GM06990 (cell line): ENCODE measurements around the gene GRIN3A.

Experiments
- DNase-seq: peaks from one replicate; pipeline ENCODE4 v3.0.0-alpha.2; 2011; ENCODE audit not compliant: insufficient read length; ENCODE audit errors: extremely low read depth
- H3K27me3 ChIP-seq: replicated peaks from 2 replicates; pipeline ENCODE4 v1.6.0; 2011; ENCODE audit warnings: low read length; ENCODE audit not compliant: control insufficient read depth, insufficient read depth
- H3K36me3 ChIP-seq: 2 replicates; pipeline ENCODE4 v1.5.1; 2011; ENCODE audit warnings: low read length; ENCODE audit not compliant: control insufficient read depth, insufficient read depth
- H3K4me3 ChIP-seq: replicated peaks from 2 replicates; pipeline ENCODE4 v1.5.1; 2011; ENCODE audit warnings: low read depth, mild to moderate bottlenecking, control low read depth, low read length
- CTCF ChIP-seq: IDR thresholded peaks from 2 replicates; pipeline ENCODE4 v1.5.1; 2011; ENCODE audit warnings: low read length, control low read depth, mild to moderate bottlenecking, inconsistent platforms; ENCODE audit not compliant: insufficient read depth, poor library complexity, severe bottlenecking

GRIN3A gene

GRCh38 chr9:101639311-101639710 is 99.1 kb downstream of the GRIN3A start:
- Histone ChIP-seq H3K36me3 (no peaks in the 10 kb centered on the region), H3K27me3 (no peaks in the 10 kb centered on the region), H3K4me3 (no peak overlapping the region)
- no peak for DNase-seq
- TF ChIP-seq CTCF = no peak

GRCh38 chr9:101636247-101636646 is 102.2 kb downstream of the GRIN3A start:
- no peak for DNase-seq
- Histone ChIP-seq H3K36me3 (no peaks in the 10 kb centered on the region), H3K27me3 (no peaks in the 10 kb centered on the region), H3K4me3 (no peak overlapping the region)
- TF ChIP-seq CTCF = no peak

DNA sequence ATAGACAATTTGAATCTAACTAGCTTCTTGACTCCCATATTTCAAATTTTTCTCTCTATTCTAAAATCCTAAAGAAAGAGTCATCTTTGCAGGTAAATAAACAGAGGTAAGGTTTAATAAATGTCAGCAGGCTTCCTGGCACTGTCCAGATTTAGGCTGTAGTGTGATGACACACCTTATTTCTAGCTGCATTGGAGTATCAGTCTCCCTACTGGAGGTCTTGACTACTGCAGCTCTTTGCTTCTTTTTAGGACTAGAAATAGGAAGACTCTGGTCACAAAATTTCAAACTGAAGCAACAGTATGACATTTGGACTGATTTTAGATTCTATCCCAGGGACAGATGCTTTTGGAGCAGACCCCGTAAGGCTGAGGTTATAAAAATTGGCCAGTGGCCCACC is 103.0 kb downstream of the GRIN3A start:
- Histone ChIP-seq H3K4me3 (no peak overlapping the region), H3K36me3 (no peaks in the 10 kb centered on the region), H3K27me3 (no peaks in the 10 kb centered on the region)
- no peak for TF ChIP-seq CTCF
- no peak for DNase-seq

- no peak for TF ChIP-seq CTCF
- DNase-seq = no peak
- Histone ChIP-seq H3K4me3 (no peak overlapping the region), H3K36me3 (no peaks in the 10 kb centered on the region), H3K27me3 (no peaks in the 10 kb centered on the region)
Observed at GRCh38 chr9:101634741-101635409, 103.6 kb downstream of the GRIN3A start.

DNA sequence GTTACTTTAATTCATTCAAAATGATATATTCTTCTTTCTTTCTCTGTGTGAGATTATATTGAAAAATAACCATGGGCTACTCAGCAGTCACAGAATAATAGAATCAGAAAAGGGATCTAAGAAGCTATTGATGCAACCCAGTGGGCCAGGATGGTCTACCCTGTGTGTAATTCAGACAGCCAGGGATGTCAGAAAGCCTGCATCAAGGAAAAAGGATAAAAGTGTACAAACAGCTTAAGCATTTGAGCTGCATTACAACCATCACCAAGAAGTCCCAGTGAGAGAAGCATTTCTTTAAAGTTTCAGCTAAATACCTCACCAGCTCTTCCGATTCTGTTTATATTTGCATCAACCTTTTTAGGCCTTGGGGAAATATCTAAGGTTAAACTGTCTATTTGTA is 105.8 kb downstream of the GRIN3A start:
- H3K36me3 ChIP-seq = no peaks in the 10 kb centered on the region
- no peak for DNase-seq
- H3K4me3 ChIP-seq = no peak overlapping the region
- no peak for TF ChIP-seq CTCF
- H3K27me3 ChIP-seq = no peaks in the 10 kb centered on the region

DNA sequence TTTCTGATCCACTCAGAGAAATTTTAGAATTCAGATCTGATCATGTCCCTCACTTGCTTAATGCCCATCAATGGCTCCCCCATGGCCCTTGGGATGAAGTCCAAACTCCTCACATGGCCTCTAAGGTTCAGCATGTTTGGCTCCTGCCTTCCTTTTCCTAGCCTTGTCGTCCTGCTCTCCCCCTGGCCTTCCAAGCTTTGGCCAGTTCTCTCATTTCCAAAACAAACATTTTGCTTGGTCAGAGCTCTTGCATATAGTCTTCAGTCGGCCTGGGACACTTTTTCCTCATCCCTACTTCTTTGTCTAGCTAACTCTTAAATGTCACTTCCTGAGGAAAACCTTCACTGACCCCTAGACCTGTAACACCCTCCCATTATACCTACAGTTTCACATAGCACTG is 106.6 kb downstream of the GRIN3A start:
- H3K36me3 ChIP-seq = no peaks in the 10 kb centered on the region
- no peak for TF ChIP-seq CTCF
- H3K27me3 ChIP-seq = no peaks in the 10 kb centered on the region
- H3K4me3 ChIP-seq = no peak overlapping the region
- DNase-seq = no peak
